Astrocyte (in vitro differentiated cells and primary cell): ENCODE data around the gene PRIMPOL. TPM values are rescaled to one million over a fixed set of nuclear protein-coding genes. Genes with fewer than 3 reads are reported as not detected.

Source experiments
- DNase-seq: peaks from one replicate; pipeline ENCODE4 v3.0.0-alpha.2; 2010; ENCODE audit warnings: low read depth
- FAIRE-seq: peaks from 2 replicates; lab custom pipeline; 2011; peaks lifted over from hg19 to GRCh38; lab: Jason Lieb, UNC
- H2AFZ ChIP-seq: 2 replicates; pipeline ENCODE4 v1.6.0; 2012; ENCODE audit warnings: low read depth, low read length, inconsistent platforms
- H3K27ac ChIP-seq: 2 replicates; pipeline ENCODE4 v1.5.1; 2011; ENCODE audit warnings: low read depth, low read length, inconsistent platforms
- H3K27me3 ChIP-seq: 2 replicates; pipeline ENCODE4 v1.6.0; 2011; ENCODE audit warnings: low read length, inconsistent platforms; ENCODE audit not compliant: insufficient read depth
- H3K36me3 ChIP-seq: 2 replicates; pipeline ENCODE4 v1.5.1; 2011; ENCODE audit warnings: low read length, inconsistent platforms; ENCODE audit not compliant: insufficient read depth
- H3K4me1 ChIP-seq: 2 replicates; pipeline ENCODE4 v1.5.1; 2011; ENCODE audit warnings: low read length, inconsistent platforms; ENCODE audit not compliant: insufficient read depth
- H3K4me2 ChIP-seq: 2 replicates; pipeline ENCODE4 v1.6.0; 2012; ENCODE audit warnings: low read length, inconsistent platforms
- H3K4me3 ChIP-seq: 2 replicates; pipeline ENCODE4 v1.5.1; 2011; ENCODE audit warnings: low read depth, mild to moderate bottlenecking, low read length, inconsistent platforms; ENCODE audit not compliant: insufficient read depth
- H3K79me2 ChIP-seq: 2 replicates; pipeline ENCODE4 v1.6.0; 2012; ENCODE audit warnings: mild to moderate bottlenecking, low read length, inconsistent platforms; ENCODE audit not compliant: insufficient read depth
- H3K9ac ChIP-seq: 2 replicates; pipeline ENCODE4 v1.6.0; 2012; ENCODE audit warnings: mild to moderate bottlenecking, low read length, inconsistent platforms
- H3K9me3 ChIP-seq: 2 replicates; pipeline ENCODE4 v1.5.1; 2012; ENCODE audit warnings: low read depth, mild to moderate bottlenecking, low read length, inconsistent platforms; ENCODE audit not compliant: insufficient read depth
- H4K20me1 ChIP-seq: 2 replicates; pipeline ENCODE4 v1.6.0; 2012; ENCODE audit warnings: low read length, inconsistent platforms; ENCODE audit not compliant: insufficient read depth
- H3K27ac Mint-ChIP-seq: one replicate; pipeline ENCODE4 v1.8.0; 2021; ENCODE audit warnings: mild to moderate bottlenecking, mixed read lengths; ENCODE audit not compliant: unreplicated experiment
- H3K27me3 Mint-ChIP-seq: one replicate; pipeline ENCODE4 v1.8.0; 2021; ENCODE audit warnings: low read depth, mixed read lengths; ENCODE audit not compliant: unreplicated experiment
- H3K36me3 Mint-ChIP-seq: one replicate; pipeline ENCODE4 v1.8.0; 2021; ENCODE audit warnings: low read depth, mixed read lengths; ENCODE audit not compliant: unreplicated experiment
- H3K4me1 Mint-ChIP-seq: one replicate; pipeline ENCODE4 v1.8.0; 2021; ENCODE audit warnings: low read depth, mixed read lengths; ENCODE audit not compliant: unreplicated experiment
- H3K4me3 Mint-ChIP-seq: one replicate; pipeline ENCODE4 v1.8.0; 2021; ENCODE audit warnings: mild to moderate bottlenecking, moderate library complexity, mixed read lengths; ENCODE audit not compliant: unreplicated experiment
- H3K9me3 Mint-ChIP-seq: one replicate; pipeline ENCODE4 v1.8.0; 2021; ENCODE audit warnings: mild to moderate bottlenecking, mixed read lengths; ENCODE audit not compliant: unreplicated experiment
- CTCF ChIP-seq: IDR thresholded peaks from 2 replicates; pipeline ENCODE4 v1.5.1; 2011; ENCODE audit warnings: low read depth, mild to moderate bottlenecking, inconsistent platforms, low read length, moderate library complexity; ENCODE audit not compliant: insufficient read depth
- EZH2 ChIP-seq: IDR thresholded peaks from 2 replicates; pipeline ENCODE4 v1.6.1; 2012; ENCODE audit warnings: mild to moderate bottlenecking, low read length, inconsistent platforms; ENCODE audit not compliant: insufficient read depth
- total RNA-seq: library from RNA; stranded (reverse); gene quantifications from 2 replicates; pipeline ENCODE4 v1.2.1, GENCODE V29; 2021

The PRIMPOL gene
- total RNA-seq, 1 donor from 2014 or later = 6.5 TPM

DNA sequence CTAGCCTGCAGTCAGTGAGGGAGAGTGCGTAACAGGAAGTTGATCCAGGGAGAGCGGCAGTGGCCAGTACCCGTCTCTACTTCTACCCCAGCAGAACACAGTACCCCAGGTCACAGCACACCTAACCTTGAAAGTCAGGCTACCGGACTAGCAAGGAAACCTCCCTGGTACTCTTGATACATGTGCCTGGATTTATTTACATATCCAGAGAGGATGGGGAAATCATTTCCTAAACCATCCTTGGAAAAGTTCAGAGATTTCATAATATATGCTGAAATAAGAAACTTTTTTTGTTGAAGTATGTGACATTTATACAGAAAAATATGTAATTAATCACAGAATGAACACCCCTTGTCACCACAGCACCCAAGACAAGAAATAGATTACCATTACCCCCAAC, 24.5 kb downstream of the PRIMPOL start:
- H2AFZ ChIP-seq = no peak overlapping the region
- H3K27me3 ChIP-seq = no peaks in the 10 kb centered on the region
- H3K4me1 ChIP-seq = peaks cover under 1% of the 10 kb centered on the region
- H3K9ac ChIP-seq = no peak overlapping the region
- H3K9me3 ChIP-seq = no peaks in the 10 kb centered on the region
- H3K4me2 ChIP-seq = no peak overlapping the region
- H4K20me1 ChIP-seq = no peaks in the 10 kb centered on the region
- H3K4me1 Mint-ChIP-seq = no peaks in the 10 kb centered on the region
- no peak for TF ChIP-seq EZH2
- TF ChIP-seq CTCF = no peak
- no peaks in the 10 kb centered on the region for H3K36me3 ChIP-seq
- no peaks in the 10 kb centered on the region for H3K9me3 Mint-ChIP-seq
- no peaks in the 10 kb centered on the region for H3K27me3 Mint-ChIP-seq
- H3K36me3 Mint-ChIP-seq = peaks cover 4% of the 10 kb centered on the region
- H3K79me2 ChIP-seq = no peaks in the 10 kb centered on the region
- no peak overlapping the region for H3K27ac Mint-ChIP-seq
- H3K4me3 ChIP-seq = no peak overlapping the region
- no peak overlapping the region for H3K4me3 Mint-ChIP-seq
- DNase-seq = no peak
- H3K27ac ChIP-seq = no peak overlapping the region
- FAIRE-seq = no peak

DNA sequence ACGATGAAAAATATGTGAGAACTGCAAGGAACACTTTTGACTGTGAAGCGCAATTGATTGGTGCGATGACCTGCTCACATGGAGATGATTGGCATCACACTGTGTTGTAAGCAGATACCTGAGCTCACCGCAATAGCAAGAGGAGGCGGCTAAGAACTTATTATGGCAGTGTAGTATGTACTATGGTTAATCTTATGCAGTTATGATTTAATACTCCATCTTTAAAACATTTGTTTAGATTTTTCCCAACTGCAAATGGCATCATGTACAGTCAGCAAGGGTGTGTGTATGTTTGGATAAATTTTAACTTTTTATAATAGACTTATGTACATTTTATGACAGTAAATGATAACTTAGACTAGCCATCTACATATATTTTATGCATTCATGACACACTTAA, 25.5 kb downstream of the PRIMPOL start:
- Histone ChIP-seq H3K9ac (no peak overlapping the region), H3K36me3 (no peaks in the 10 kb centered on the region), H4K20me1 (no peaks in the 10 kb centered on the region), H3K27me3 (no peaks in the 10 kb centered on the region), H3K4me1 (no peaks in the 10 kb centered on the region), H3K4me2 (no peak overlapping the region), H3K79me2 (no peaks in the 10 kb centered on the region), H3K27ac (no peak overlapping the region), H3K4me3 (no peak overlapping the region), H2AFZ (no peak overlapping the region), H3K9me3 (no peaks in the 10 kb centered on the region)
- no peak for TF ChIP-seq CTCF
- TF ChIP-seq EZH2 = no peak
- no peak overlapping the region for H3K4me3 Mint-ChIP-seq
- DNase-seq (no peak), FAIRE-seq (no peak)
- no peaks in the 10 kb centered on the region for H3K9me3 Mint-ChIP-seq
- H3K36me3 Mint-ChIP-seq = peaks cover 4% of the 10 kb centered on the region
- H3K27me3 Mint-ChIP-seq = no peaks in the 10 kb centered on the region
- H3K4me1 Mint-ChIP-seq = no peaks in the 10 kb centered on the region
- H3K27ac Mint-ChIP-seq = no peak overlapping the region

GRCh38 chr4:184675821-184676492, 26.4 kb downstream of the PRIMPOL start:
- H3K4me2 ChIP-seq = no peak overlapping the region
- H3K9me3 Mint-ChIP-seq = no peaks in the 10 kb centered on the region
- no peak for FAIRE-seq
- no peaks in the 10 kb centered on the region for H3K36me3 ChIP-seq
- DNase-seq = no peak
- peaks cover 7% of the 10 kb centered on the region for H3K36me3 Mint-ChIP-seq
- H3K9me3 ChIP-seq = no peaks in the 10 kb centered on the region
- H3K79me2 ChIP-seq = no peaks in the 10 kb centered on the region
- H3K4me3 Mint-ChIP-seq = no peak overlapping the region
- no peaks in the 10 kb centered on the region for H4K20me1 ChIP-seq
- H3K27ac Mint-ChIP-seq = no peak overlapping the region
- H3K27ac ChIP-seq = no peak overlapping the region
- no peaks in the 10 kb centered on the region for H3K27me3 ChIP-seq
- H3K4me1 ChIP-seq = no peaks in the 10 kb centered on the region
- H3K9ac ChIP-seq = no peak overlapping the region
- H3K4me1 Mint-ChIP-seq = no peaks in the 10 kb centered on the region
- H3K27me3 Mint-ChIP-seq = no peaks in the 10 kb centered on the region
- TF ChIP-seq EZH2 = no peak
- no peak for TF ChIP-seq CTCF
- H3K4me3 ChIP-seq = no peak overlapping the region
- H2AFZ ChIP-seq = no peak overlapping the region
